Astrocyte (in vitro differentiated cells and primary cell): ENCODE data around the gene CDK6.

Source experiments
- CTCF ChIP-seq: IDR thresholded peaks from 2 replicates; pipeline ENCODE4 v1.5.1; 2011; ENCODE audit warnings: low read depth, mild to moderate bottlenecking, inconsistent platforms, low read length, moderate library complexity; ENCODE audit not compliant: insufficient read depth
- EZH2 ChIP-seq: IDR thresholded peaks from 2 replicates; pipeline ENCODE4 v1.6.1; 2012; ENCODE audit warnings: mild to moderate bottlenecking, low read length, inconsistent platforms; ENCODE audit not compliant: insufficient read depth

- TF ChIP-seq CTCF (no peak), EZH2 (no peak)
These were observed 58.4 kb downstream of the CDK6 start for GRCh38 chr7:92777993-92778392.
